Right forelimb (tissue), 1 donor: ENCODE data around the gene SNX33.
"Not testable (repeated sequence)": the region's sequence is repeated elsewhere in the genome, so short reads cannot be mapped to it uniquely, and the experiment has no call there.

Experiments used
- DNase-seq: peaks from one replicate; pipeline ENCODE4 v3.0.0-alpha.2; 2018

Gene SNX33, protein sequence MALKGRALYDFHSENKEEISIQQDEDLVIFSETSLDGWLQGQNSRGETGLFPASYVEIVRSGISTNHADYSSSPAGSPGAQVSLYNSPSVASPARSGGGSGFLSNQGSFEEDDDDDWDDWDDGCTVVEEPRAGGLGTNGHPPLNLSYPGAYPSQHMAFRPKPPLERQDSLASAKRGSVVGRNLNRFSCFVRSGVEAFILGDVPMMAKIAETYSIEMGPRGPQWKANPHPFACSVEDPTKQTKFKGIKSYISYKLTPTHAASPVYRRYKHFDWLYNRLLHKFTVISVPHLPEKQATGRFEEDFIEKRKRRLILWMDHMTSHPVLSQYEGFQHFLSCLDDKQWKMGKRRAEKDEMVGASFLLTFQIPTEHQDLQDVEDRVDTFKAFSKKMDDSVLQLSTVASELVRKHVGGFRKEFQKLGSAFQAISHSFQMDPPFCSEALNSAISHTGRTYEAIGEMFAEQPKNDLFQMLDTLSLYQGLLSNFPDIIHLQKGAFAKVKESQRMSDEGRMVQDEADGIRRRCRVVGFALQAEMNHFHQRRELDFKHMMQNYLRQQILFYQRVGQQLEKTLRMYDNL

DNA sequence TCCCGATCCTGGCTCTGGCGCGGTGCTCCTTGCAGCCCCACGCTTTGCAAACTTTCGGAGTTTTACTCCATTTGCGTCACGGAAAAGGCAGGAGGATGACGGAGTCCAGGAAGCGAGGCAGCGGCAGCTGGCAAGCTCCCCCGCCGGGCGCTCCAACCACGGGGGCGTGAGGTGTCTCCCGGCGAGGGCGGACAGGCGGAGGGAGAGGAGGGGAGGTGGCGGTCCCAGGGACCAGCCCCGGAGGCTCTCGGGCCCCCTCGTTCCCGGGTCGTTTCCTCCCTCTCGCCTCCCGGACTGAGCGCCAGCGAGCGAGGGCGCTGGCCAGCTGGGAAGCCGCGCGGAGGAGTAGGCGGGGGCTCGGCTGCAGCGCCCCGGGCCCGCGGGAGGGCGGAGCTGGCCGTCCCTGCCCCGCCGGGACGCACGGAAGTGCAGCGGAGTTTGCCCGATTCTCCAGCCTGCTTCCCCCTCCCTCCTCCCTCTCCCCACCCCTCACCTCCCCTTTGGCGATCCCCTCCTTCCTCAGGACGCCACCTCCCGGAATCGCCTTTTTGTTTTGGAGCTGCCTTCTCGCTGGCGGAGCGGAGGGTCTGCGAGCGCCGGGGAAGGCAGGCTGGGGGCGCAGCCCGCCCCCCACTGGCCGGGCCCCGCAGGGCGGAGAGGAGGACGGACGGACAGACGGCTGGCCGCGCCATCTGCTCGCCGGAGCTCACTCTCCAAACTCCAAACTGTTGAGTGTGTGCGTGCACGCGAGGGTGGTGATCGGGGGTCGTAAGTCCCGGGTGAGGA lies at the start of gene SNX33:
TSS of gene SNX33 (plus strand) at position 543 of the 786 bp plus-strand sequence. CDS start 1,191 bp downstream, outside the sequence.
- DNase-seq = peak; percentile 93

DNA sequence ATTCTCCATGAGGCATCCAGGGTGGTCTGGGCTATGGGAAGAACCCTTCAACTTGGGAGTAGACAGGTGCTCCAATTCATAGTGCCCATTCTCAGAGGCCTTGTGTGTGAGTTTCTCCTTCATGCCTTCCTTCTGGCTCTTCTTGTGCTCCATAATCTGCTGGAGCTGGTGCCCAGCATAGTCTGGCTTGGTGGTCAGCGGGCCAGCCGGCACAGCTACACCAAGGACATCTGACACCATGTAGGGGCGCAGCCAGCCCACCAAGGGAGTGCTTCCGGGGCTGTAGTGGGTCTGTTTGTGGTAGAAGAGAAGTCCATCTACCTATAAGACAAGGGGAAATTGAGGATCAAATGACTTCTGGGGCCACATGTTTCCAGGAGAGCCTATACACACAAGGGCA lies 49.4 kb upstream of the SNX33 start:
- DNase-seq = no peak

DNA sequence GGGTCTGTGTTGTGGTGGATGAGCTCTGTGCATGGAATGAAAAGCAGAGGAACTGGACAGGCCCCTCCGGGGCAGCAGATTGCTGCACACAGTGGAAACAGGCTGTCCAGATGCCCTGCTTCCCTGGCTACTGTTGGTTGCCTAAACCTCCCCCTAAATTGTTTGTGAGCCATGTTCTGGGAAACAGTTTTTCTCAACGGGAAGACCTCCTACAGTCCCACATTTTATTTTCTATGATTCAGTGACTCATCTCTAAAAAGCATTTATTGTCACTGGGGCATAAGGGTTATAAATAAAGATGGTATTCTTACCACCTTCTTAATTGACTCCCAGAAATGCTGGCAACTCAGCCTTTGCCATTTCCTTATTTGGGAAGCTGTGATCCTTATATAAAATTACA lies 48.3 kb upstream of the SNX33 start:
- no peak for DNase-seq

DNA sequence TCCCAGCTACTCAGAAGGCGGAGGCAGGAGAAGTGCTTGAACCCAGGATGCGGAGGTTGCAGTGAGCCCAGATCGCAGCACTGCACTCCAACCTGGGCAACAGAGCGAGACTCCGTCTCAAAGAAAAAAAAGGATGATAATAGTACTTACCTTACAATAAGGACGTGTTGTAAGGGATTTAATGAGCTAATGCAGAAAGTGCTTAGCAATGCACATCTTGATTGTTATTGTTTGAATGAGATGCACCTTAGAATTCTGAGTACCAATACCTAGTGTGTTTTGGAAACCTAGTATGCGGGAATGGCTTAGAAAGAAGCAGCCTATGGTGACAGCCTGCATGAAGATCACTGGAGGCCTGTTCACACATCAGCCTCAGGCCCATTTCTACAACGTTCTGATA lies 41.7 kb upstream of the SNX33 start:
- no peak for DNase-seq

DNA sequence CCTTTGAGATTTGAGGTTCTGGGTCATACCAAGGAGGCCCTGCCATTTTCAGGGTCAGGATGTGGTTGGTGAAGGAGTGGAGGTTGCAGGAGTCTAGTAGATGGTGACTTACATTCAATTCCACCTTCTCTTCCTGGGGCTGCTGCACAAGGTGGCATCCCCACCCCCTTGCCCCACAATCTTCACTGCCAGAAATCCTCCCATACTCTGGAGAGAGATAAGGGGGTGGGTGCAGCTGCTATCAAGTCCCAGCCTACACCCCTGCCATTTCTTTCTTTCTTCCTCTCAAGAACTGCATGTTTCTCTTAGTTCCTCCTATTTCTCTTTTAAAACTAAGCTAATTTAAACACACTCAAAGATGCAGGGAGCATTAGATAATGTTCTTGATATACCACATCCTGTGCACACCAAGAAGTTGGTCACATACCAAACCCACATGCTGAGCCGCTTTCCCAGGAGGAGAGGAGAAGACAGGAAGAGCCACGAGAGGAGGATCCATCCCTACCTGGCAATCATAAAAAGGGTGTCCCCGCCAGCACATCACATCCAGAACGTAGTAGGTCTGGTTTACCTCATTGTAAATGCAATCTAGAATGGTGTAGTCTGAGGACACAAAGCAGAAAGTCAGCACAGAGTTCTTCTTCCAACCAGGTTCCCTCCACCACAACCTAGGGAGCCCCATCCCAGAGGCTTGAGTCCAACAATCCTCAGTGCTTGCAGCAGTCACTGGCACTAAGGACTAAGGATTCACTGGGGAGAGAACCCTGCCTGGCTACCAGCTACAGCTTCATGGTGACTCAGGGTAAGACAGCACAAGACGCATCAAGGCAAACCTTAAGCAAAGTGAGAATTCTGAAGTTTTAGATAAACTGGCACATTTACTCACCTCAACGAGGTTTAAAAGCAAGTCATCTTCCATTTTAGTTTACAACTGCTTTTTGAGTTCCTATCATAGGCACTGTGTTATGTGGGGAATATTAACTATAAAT lies 40.7 kb upstream of the SNX33 start:
- no peak for DNase-seq

DNA sequence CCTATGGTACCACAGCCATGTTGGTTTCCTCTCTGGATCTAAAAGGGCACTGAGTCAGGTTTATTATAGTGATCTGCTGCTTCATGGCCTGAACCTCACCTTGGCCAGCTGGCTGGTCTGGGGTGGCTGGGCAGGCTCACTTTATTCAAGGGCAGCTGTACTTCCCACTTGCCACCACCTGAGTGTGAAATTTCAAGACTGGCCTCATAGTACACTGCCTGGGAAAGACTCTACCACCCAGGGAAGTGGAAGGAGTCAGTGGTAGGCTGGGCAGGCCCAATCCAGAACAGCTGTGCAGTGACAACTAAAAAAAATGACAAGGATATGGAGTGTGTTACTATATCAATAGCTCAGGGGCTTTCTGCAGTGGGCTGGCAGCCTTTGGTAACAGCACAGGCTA lies 30.9 kb upstream of the SNX33 start:
- DNase-seq = no peak

DNA sequence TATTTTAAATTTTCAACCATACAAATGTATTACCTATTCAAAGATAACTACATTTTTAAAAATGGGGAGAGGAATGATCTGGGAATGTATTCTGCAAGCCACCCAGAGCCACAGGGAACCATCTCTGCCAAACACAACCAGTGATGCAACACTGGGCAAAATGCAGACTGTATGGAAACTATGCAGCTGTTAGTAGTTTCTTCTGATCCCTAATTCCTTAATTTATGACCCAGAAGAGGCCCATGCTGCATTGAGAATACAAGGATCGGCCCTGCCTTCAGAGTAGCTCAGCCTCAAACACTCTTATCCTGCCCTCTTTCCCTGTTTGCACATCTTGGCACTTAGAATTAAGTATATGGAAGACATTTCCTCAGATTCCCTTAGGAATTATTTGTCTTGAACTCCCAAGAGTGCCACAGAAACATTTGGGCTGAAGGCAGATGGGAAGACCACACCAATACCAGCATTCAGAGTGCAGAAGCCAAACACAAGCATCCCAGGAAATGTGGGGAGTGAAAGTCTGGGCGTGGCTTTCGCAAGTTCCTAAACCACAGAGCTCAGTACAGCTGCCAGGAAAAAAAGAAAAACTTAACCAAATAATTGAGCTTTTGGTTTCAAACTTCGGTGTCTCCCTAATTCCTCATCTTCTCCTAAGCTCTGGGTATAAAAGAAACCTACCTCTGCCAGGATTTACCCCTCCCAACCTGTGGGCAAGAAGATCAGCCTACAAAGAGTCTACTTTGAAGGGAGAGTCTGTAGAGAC lies 27.5 kb upstream of the SNX33 start:
- DNase-seq = peak; percentile 64

DNA sequence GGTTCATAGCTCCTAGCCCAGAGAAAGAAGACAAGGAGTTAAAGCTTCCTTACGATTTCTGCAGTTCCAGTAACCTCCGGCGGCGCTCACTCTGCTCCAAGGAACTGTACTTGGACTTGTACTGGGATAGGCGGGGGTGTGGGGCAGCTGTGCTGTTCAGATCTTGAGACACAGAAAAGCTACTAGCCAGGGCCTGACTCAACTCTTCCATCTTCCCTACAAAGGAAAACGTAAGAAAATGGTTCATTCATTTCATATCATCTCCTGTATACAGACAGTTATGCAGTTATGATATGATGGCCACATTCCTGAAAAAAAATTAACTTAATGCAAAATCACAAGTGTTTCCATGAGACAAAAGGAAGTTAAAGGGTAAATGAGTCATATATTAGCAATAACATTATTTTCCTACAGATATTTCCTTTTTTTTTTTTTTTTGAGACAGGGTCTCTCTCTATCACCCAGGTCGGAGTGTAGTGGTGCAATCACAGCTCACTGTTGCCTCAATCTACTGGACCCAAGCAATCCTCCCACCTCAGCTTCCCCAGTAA lies 26.8 kb upstream of the SNX33 start:
- peak; percentile 82 for DNase-seq

DNA sequence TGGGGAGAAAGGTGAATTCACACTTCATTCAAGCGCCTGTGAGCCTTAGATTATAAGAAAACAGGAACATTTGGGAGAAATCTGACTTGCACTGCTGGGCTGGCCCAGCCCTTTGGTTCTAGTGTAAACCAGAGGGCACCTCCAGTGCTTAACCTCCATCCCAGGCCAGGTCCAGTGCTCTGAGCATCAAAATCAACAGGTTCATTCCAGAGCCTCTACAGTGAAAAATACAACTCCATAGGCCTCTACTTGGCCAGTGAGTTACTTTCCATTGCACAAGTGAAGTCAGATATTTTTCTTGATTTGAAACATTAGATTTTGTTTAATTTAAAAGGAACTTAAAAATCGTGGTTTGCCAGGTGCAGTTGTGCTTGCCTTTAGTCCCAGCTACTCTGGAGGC lies 25.2 kb upstream of the SNX33 start:
- no peak for DNase-seq

DNA sequence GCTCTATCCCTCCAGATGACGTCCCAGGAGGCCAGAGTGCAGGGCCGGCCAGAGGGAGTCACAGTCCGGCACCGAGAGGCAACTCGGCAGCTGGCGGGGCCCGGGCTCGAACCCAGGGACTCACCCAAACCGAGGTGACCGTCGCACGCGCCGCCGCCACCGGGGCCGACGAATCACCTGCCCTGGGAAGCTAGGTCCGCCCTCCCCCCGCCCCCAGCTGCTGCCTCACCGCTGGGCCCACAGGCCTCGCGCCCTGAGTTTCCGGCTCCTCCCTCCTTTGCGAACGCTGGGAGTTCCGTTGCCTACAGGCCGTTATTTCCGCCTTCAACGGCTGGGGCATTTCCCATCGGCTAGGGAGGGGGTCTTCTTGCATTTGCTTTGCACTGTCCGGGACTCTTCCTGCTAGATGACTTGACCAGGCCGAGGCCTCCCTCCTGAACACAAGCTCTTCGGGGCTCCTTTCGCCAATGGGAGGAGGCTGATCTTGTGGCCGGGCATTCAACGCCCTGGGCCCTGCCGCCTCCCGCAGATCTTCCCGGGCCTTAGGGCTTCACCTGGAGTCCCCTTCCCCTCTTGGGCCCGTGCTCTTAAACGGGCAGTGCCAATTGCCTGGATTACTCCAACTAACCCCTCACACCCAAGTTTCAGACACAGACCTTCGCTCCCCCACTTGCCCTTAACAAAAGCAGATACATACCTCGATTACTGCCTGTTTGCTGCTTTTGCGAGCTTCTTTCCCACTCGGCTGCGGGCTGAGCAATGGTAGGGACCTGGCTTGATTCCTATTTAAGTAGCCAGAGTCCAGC lies 22.0 kb upstream of the SNX33 start, which contains the start of gene SNUPN:
TSS of gene SNUPN (minus strand) at position 184 of the 806 bp plus-strand sequence. CDS start 4,674 bp downstream, outside the sequence.
- DNase-seq = peak; percentile 96

DNA sequence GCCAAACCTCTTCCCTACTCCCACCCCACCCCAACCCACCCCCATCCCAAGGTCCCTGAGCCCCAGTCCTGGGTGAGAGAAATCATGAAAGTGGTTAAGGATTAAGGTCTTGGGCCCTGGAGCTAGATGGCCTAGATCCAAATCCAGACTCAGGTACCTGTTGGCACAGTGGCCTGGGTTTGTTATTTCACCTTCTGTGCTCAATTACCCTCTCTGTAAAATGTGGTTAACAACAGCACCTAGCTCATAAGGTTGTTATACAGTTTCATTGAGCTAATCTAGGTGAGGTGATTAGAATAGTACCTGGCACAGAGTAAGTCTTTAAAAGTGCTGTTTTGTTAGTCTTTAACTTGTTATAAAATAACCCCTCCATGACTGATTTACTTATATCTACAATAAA lies 15.8 kb upstream of the SNX33 start:
- no peak for DNase-seq

DNA sequence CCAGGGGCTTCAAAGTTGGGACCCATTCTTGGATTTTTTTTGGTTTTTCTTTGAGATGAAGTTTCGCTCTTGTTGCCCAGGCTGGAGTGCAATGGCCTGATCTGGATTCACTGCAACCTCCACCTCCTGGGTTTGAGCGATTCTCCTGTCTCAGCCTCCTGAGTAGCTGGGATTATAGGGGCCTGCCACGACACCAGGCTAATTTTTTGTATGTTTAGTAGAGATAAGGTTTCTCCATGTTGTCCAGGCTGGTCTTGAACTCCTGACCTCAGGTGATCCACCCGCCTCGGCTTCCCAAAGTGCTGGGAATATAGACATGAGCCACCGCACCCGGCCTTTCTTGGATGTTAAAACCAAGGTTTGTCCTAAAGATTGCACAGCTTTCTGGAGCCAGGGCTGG lies 13.8 kb upstream of the SNX33 start:
- not testable (repeated sequence) for DNase-seq

DNA sequence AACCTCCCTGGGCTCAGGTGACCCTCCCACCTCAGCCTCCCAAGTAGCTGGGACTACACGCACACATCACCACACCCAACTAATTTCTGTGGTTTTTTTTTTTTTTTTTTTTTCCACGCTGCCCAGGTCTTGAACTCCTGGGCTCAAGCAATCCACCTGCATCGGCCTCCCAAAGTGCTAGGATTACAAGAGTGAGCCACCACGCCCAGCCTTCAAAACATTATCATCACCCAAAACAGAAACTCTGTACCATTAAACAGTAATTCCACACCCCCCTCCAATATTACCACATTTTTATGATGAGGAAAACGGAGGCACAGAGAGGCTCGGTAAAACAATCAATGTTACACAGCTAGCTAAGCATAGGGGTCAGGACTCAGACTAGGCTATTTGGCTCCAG lies 11.7 kb upstream of the SNX33 start:
- DNase-seq = no peak

DNA sequence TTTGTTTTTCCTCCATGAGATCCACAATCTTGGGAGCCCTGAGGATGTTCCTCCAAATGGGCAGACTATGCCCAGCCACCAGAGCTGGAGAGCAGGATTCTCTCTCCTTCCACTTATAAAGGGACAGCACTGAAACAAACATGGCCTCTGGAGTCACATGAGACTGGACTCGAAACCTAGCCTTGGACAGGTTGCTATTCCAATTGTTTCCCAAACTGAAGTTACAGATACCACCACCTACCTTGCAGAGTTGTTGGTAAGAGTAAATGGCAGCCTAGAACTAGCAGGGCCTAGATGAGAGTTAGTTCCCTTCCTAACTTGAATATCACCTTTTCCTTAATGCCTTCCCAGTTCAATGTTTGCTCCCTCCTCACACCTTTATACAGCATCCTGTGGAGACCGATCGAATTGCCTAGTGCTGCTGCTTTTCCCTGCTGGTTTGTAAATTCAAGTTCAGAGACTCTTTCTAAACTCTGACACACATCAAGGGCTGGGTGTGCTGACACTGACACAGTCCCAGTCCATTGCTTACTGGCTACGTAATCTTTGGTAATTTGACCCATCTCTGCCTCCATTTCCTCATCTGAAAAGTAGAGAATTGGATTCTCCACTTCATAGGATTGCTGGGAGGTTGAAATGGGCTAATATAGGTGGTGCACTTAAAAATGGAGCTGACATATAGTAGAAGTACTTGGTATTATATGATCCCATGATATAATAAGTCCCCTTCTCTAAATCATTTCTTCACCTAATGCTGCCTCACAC lies 10.3 kb upstream of the SNX33 start:
- no peak for DNase-seq

DNA sequence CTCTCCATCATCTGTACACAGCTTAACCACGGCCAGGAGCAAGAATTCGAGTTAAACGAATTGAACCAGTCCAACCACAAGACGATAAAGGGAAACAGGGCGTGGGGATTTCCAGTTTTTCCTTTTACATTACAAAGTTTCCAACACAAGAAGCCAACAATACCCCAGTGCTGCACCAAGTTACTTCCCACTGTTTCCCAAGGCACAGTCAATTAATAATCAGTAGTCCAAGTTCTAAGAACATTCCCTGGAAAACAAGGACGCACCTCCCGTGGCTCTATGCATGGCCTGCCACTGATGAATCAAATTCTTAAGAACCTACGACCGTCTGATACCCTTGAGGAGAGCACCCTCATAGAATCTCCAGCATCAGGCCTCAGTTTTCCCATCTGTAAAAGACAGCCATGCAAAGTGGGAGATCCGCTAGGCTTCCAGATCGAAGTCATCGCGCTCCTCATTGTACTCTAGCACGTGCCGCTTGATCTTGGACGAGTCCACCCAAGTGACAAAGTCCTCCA lies 8.5 kb upstream of the SNX33 start:
- DNase-seq = no peak

DNA sequence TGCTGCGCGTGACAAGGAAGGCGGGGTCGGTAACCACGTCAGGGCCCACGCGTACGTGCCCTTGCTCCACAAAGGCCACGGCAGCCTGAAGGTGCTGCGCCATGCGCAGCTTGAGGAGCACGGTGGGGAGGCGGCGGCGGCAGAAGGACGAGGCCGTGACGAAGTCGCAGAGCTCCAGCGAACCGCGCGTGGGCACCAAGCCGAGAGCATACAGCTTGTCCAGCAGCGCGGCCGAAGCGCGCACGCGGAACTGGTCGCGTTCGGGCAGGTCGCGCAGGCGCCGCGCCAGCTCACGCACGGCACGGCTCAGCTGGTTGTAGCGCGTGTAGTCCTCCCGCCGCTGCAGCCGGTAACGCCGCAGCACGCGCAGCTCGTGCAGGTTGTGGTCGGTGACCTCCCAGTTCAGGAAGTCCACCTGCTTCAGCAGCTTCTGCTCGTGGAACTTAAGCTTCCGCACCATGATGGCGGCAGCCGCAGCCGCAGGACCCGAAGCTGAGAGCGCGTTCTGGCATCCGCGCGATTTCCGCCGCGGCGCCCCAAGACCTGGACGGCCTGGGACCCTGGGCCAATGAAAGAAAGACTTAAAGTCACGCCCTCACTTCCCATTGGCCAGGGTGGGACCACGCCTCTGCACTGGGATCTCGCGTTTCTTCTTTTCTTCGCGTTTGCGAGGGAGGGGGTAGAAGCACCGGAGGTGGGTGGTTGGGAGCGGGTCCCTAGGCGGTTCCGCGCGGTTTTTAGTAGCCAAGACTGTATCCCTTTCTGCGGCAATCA lies 7.8 kb upstream of the SNX33 start, which contains the start of gene IMP3:
TSS of gene IMP3 (minus strand) at position 516 of the 774 bp plus-strand sequence. CDS start at position 460, 56 bp downstream.
- peak; percentile 95 for DNase-seq

DNA sequence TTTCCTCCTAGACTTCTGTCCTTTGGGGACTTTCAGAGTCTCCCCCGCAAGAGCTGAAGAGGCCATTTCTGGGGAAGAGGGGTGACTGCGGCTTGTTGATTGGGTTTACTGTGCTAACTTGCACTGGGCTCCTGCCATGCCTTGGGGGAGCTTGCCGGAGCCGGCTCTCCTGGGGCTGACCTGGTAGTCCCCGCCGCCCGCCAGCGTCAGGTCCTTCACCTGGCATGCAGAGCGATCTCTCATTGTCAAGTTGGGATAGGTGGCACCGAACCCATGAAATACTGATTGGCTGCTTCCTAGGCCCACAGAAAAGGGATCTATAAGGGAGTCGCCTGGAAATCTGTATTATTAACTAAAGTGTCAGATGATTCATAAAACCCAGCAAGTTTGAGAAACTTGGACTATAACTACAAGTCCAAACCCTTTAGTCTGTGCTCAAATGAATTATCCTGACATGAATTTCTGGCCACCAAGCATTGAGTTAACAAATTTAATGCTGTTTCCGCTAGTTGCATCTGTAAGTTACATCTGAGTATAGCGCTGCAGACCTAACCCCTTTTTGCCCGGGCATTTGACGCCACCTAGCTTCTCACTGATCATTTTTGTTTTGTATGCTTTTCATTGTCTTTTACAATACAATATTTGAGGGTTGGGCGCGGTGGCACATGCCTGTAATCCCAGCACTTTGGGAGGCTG lies 7.1 kb upstream of the SNX33 start:
- no peak for DNase-seq

DNA sequence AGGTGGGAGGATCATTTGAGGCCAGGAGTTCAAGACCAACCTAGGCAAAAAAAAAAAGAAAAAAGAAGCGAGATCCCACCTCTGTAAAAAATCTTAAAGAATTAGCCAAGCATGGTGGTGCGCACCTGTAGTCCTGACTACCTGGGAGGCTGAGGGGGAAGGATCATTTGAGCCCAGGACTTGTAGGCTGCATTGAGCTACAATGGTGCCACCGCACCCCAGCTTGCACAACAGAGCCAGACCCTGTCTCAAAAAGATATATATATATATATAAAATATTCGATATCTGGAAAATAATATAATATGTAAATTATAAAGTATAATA lies 6.6 kb upstream of the SNX33 start:
- DNase-seq = no peak
